ENCODE results near the gene PHETA1. TPM values are rescaled to one million over a fixed set of nuclear protein-coding genes. Genes with fewer than 3 reads are reported as not detected.

The PHETA1 gene
- total RNA-seq, 4 donors from 2014 or later = 8.7 to 16.7 (median 14.5) TPM

DNA sequence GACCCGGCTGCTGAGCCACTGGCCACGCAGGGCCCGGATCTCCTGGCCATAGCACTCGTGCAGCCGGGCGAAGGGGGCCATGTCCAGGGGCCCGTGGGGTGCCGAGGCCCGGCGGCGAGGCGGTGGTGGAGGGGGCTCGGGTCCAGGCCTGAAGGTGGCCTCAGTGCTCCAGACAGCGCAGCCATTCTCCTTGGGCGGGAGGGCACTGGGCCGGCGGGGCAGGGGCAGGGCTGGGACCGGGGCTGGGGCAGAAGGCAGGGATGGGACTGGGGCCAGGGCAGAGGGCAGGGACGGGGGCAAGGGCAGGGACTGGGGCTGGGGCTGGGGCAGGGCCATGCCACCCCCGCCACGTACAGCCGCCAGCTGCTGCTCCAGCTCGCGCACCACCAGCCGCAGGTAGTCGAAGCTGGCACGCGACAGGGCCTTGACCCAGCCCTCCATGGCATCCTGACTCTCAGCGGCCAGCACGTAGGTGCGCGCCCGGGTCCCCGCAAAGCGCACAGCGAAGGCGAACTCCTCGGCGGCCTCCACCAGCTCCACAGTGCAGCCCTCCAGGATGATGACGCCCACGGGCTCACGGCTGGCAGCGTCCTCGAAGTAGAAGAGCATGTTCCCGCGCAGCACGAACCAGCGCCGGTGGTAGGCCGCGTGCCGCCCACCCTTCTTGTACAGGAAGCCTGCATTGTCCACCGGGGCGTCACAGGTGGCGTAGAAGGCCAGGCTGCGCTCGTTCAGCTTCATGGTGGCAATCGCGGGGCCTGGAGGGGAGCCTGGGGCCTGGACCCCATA lies 6.0 kb downstream of the PHETA1 start:
- Histone ChIP-seq H3K36me3 (no peaks in the 10 kb centered on the region), H3K27me3 (peaks cover 0 to 3% (median under 1%) of the 10 kb centered on the region in 3 donors), H3K9me3 (no peaks in the 10 kb centered on the region), H3K4me1 (peaks cover 6 to 9% of the 10 kb centered on the region in 2 donors), H3K27ac (no peak overlapping the region), H3K4me3 (no peak overlapping the region)
- DNase-seq = no peak
- intact Hi-C loops (cut with DNase I; ENCODE audit: low total_unique reads) (no loop called here), in situ Hi-C loops (cut with MboI; ENCODE audit: low sequenced_read_pairs in 4 of 4) (no loop called here)
- TF ChIP-seq, protein P1, sequence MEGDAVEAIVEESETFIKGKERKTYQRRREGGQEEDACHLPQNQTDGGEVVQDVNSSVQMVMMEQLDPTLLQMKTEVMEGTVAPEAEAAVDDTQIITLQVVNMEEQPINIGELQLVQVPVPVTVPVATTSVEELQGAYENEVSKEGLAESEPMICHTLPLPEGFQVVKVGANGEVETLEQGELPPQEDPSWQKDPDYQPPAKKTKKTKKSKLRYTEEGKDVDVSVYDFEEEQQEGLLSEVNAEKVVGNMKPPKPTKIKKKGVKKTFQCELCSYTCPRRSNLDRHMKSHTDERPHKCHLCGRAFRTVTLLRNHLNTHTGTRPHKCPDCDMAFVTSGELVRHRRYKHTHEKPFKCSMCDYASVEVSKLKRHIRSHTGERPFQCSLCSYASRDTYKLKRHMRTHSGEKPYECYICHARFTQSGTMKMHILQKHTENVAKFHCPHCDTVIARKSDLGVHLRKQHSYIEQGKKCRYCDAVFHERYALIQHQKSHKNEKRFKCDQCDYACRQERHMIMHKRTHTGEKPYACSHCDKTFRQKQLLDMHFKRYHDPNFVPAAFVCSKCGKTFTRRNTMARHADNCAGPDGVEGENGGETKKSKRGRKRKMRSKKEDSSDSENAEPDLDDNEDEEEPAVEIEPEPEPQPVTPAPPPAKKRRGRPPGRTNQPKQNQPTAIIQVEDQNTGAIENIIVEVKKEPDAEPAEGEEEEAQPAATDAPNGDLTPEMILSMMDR (IDR thresholded peaks at IDR 0.05 in 4 of 5, conservative IDR thresholded peaks at IDR 0.05 in 1 of 5) = no peak
- no peak for TF ChIP-seq POLR2A (IDR thresholded peaks at IDR 0.05)
- no peak for ATAC-seq

DNA sequence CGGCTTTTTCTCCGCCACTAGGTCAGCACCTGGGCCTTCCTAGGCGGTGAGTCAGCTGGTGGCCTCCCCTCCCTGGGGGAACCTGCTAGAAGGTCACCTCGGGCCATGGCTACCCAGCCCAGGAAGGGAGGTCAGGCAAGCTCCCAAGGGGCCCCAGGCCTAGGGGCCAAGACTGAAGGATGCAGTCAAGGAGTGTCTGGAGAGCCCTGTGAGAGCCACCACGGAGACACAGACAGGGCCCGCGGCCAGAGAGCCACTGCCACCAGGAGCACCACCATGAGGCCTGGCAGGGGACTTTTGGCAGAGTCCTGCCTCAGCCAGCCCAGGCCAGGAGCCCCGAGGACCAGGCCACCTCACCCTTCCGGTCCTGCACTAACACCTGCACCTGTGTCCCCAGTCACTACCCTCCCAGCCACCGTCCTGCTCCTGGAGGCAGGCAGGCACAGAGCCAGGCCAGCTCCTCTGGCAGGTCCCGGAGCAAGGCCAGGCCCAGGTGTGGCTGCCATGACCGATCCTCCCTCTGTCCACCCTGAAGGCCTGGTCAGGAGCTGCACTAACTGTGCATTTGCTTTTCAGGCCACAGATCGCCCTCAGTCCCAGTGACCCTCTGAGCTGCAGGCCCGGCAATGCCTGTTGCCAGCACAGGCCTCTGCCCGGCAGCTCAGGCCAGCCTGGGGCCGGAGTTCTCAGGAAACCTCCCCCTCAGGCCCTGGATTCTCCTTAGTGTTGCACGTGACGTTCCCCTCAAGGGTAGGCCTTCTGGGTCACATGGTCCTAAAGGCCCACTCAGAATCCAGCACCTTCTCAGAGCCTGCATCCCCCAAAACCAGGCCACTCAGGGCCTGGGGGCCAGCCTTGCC lies 6.9 kb downstream of the PHETA1 start:
- Histone ChIP-seq H3K4me3 (no peak overlapping the region), H3K27me3 (peaks cover 0 to 3% (median 2%) of the 10 kb centered on the region in 3 donors), H3K27ac (peak overlapping the region in 1 of 4 donors; percentile 13), H3K36me3 (no peaks in the 10 kb centered on the region), H3K9me3 (no peaks in the 10 kb centered on the region), H3K4me1 (no peaks in the 10 kb centered on the region)
- in situ Hi-C loops (cut with MboI; ENCODE audit: low sequenced_read_pairs in 4 of 4) (no loop called here), intact Hi-C loops (cut with DNase I; ENCODE audit: low total_unique reads) (no loop called here)
- DNase-seq (no peak), ATAC-seq (no peak)
- TF ChIP-seq, protein P1 (IDR thresholded peaks at IDR 0.05 in 4 of 5, conservative IDR thresholded peaks at IDR 0.05 in 1 of 5) = no peak
- no peak for TF ChIP-seq POLR2A (IDR thresholded peaks at IDR 0.05)

DNA sequence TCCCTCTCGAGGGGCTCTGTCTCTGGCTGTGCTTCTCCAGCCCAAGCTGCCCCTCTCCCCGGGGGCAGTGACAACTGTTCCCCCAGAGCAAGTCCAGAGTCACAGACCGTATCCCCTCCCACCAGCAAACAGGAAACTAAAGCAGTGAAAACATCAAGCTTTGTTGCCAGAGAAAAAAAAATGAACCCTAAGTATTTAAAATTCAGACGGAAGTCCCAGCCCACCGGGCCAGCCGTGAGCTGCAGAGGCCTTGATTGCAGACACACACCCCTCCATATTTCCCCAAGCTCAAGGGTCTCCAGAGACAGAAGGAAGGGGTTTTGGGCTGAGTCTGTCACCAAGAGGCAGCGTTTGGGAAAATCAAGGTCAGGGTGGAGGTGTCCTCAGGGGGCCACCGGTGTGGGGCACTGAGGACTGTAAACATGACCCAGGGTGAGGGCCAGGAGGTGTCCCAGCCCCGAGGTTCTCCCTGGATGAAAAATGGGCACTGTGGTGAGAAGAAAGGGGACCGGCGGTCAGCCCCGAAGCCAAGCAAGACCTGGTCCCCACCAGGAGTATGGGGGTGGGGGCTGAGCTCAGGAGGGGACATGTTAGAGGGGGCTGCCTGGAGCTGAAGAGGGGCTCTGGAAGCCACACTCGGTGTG lies 7.7 kb downstream of the PHETA1 start:
- Histone ChIP-seq H3K27me3 (peaks cover 0 to 3% (median 2%) of the 10 kb centered on the region in 3 donors), H3K27ac (peak overlapping the region in 1 of 4 donors; percentile 23), H3K4me1 (no peaks in the 10 kb centered on the region), H3K36me3 (no peaks in the 10 kb centered on the region), H3K4me3 (no peak overlapping the region), H3K9me3 (no peaks in the 10 kb centered on the region)
- TF ChIP-seq, protein P1 (IDR thresholded peaks at IDR 0.05 in 4 of 5, conservative IDR thresholded peaks at IDR 0.05 in 1 of 5) = no peak
- no peak for TF ChIP-seq POLR2A (IDR thresholded peaks at IDR 0.05)
- intact Hi-C loops (cut with DNase I; ENCODE audit: low total_unique reads) (no loop called here), in situ Hi-C loops (cut with MboI; ENCODE audit: low sequenced_read_pairs in 4 of 4) (no loop called here)
- DNase-seq = no peak
- ATAC-seq = no peak

DNA sequence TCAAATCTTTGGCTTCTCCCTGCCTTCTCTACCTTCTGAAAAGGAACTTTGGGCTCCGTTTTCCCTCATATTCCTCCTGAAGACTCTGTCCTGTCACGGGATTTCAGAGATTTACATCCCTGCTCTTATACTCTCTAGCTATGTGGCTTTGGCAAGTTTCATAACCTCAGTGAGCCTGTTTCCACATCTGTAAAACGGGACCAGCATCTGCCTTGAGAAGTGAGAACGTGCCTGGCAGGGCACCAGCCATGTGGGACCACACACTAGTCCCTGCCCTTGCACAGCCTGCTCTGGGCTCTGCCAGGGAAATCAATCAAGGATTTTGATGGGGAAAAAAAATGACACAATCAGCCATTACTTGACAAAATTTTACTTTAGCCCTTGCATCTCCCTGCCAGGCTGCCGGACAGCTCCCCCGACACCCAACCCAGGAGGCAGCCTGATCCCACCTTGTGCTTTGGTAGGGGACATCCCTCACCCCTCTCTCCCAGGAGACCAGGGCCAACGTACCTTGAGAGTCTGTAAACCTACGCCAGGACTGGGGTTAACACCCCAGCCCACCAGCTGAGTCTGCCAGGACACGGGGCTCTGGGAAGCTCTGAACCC lies 8.5 kb downstream of the PHETA1 start:
- Histone ChIP-seq H3K27ac (no peak overlapping the region), H3K9me3 (no peaks in the 10 kb centered on the region), H3K27me3 (peaks cover 0 to 3% (median 2%) of the 10 kb centered on the region in 3 donors), H3K4me3 (no peak overlapping the region), H3K4me1 (no peaks in the 10 kb centered on the region), H3K36me3 (no peaks in the 10 kb centered on the region)
- DNase-seq (no peak), ATAC-seq (no peak)
- TF ChIP-seq, protein P1 (IDR thresholded peaks at IDR 0.05 in 4 of 5, conservative IDR thresholded peaks at IDR 0.05 in 1 of 5) = no peak
- no peak for TF ChIP-seq POLR2A (IDR thresholded peaks at IDR 0.05)
- in situ Hi-C loops (cut with MboI; ENCODE audit: low sequenced_read_pairs in 4 of 4) (no loop called here), intact Hi-C loops (cut with DNase I; ENCODE audit: low total_unique reads) (no loop called here)

All from gastrocnemius medialis (tissue), 4 donors.